ENCODE measurements around the gene TMEM50A.
A peak's percentile ranks its signal among the peaks of the same experiment; 100 is the strongest.
"Not testable (repeated sequence)": the region's sequence is repeated elsewhere in the genome, so short reads cannot be mapped to it uniquely, and the experiment has no call there.

The TMEM50A gene

GRCh38 chr1:25338188-25338981, at the start of gene TMEM50A:
TMEM50A (plus strand) TSS chr1:25338334; CDS start chr1:25340487, 2,153 bp downstream.
- peak; percentile 75 to 83 for DNase-seq

- not testable (repeated sequence) for DNase-seq
Measured at GRCh38 chr1:25288573-25289101, 49.5 kb upstream of the TMEM50A start.

GRCh38 chr1:25290043-25290442, 48.1 kb upstream of the TMEM50A start:
- not testable (repeated sequence) for DNase-seq

- not testable (repeated sequence) for DNase-seq
Measured at GRCh38 chr1:25293426-25293825, 44.7 kb upstream of the TMEM50A start.

DNA sequence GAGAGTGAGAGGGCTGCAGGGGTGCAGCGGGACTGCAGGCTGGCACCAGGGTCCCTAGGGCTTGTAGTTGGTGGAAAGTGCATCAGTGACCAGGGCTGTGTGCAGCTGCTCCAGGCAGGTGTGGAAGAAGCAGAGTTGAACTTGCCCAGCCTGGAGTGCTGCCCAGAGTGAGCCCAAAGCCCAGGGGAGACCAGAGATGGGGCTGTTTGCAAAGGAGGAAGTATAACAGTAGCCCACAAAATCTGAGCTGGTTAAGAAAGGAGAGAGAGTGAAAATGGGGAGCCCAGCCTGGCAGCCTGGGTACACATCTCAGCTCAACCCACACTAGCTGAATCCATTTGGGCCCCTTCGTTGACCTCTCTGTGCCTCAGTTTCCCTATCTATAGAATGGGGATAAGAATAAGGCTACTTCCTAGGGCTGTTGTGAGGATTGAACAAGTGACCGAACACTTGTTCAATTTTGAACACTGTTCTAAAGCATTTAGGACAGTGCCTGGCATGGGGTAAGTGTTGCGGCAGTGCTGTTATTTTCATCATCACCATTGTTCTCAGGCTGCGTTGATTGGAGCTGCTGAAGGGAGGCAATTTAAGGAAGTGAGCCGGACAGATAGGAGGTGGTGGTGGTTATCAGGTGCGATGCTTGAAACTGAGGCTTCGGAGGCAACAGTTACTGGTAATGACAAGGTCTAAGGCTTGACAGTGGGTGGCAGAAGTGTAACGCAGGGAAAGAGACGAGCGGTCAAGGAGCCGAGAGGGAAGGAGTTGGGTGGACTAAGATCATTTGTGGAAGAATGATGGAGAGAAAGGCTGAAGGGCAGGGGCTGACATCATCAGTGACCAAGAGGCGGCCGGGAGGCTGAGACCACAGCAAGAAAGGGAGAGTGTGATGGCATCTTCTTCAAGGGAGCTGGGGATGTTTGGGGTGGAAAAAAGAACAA, 43.0 kb upstream of the TMEM50A start:
- DNase-seq, result not testable (repeated sequence)

DNA sequence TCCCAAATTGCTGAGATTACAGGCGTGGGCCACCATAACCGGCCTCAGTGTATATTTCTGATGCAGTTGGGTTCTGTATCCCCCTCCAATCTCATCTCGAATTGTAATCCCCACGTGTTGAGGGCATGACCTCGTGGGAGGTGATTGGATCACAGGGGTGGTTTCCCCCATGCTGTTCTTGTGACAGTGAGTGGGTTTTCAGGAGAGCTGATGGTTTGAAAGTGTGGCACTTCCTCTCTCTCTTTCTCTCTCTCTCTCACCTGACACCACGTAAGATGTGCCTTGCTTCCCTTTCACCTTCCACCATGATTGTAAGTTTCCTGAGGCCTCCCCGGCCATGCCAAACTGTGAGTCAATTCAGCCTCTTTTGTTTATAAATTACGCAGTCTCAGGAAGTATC, 41.6 kb upstream of the TMEM50A start:
- DNase-seq, result not testable (repeated sequence)

DNA sequence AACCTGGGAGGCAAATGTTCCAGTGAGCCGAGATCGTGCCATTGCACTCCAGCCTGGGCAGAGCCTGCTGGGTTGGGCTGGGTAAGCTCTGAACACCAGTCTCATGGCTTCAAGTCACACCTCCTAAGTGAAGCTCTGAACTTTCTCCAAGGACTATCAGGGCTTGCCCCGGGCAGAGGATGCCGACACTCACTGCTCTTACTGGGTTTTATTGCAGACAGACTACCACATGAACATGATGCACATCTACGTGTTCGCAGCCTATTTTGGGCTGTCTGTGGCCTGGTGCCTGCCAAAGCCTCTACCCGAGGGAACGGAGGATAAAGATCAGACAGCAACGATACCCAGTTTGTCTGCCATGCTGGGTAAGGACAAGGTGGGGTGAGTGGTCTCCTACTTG, 37.4 kb upstream of the TMEM50A start:
- not testable (repeated sequence) for DNase-seq

- not testable (repeated sequence) for DNase-seq
Measured at GRCh38 chr1:25302330-25302729, 35.8 kb upstream of the TMEM50A start.

- not testable (repeated sequence) for DNase-seq
Measured at GRCh38 chr1:25304936-25305335, 33.2 kb upstream of the TMEM50A start.

DNA sequence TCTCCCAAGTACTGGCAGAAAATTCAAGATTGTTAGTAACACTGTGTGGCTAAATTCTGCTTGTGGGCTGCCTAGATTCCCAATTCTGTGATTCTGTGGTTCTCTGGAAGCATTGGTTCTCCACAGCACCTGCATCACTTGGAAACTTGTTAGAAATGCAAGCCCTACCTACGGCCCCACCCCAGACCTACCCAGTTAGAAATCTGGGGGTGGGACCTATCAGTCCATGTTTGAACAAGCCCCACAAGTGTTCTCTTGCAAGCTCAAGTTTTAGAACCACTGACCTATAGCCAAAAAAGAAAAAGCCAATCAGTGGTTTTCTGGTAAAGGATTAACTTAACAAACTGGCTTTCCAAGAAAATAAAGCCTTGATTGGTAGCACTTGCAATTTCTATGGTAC, 30.0 kb upstream of the TMEM50A start:
- not testable (repeated sequence) for DNase-seq

DNA sequence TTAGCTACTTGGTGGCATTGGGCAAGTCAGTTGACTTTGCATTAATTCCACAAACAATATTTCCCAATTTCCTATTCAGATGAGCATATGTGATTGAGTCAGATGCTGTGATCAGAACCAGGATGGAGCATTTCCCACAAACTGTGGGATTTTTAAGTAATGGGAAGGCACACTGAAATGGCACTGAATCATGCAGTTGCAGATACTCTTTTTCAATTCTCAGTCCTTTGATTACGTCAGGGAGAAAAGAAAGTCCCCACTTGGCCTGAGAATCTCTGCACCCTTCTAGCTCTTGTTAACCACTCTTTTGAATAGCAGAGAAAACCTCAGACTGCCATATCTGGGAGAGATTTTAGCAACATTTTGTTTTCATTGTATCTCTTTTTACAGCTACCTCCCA, 29.0 kb upstream of the TMEM50A start:
- DNase-seq, result not testable (repeated sequence)

DNA sequence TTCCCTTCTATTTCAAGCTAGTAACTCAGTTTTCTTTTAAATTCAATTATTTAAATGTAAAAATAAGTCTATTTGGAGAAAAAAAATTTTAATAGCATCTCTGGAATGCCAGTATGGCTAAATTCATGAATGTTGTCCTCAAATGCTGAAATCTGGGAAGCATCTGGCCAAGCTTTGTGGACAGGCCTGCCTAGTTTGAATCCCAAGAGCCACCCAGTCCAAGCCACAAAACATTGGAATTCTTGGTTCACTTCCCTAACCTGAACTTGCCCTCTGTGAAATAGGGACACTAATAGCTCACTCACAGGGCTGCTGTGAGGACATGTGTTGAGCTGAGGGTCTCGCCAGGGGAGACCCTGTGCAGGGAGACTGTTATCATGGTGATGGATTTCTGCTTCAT, 28.6 kb upstream of the TMEM50A start:
- DNase-seq, result not testable (repeated sequence)

GRCh38 chr1:25312806-25313470, 25.2 kb upstream of the TMEM50A start:
- DNase-seq, result not testable (repeated sequence)

DNA sequence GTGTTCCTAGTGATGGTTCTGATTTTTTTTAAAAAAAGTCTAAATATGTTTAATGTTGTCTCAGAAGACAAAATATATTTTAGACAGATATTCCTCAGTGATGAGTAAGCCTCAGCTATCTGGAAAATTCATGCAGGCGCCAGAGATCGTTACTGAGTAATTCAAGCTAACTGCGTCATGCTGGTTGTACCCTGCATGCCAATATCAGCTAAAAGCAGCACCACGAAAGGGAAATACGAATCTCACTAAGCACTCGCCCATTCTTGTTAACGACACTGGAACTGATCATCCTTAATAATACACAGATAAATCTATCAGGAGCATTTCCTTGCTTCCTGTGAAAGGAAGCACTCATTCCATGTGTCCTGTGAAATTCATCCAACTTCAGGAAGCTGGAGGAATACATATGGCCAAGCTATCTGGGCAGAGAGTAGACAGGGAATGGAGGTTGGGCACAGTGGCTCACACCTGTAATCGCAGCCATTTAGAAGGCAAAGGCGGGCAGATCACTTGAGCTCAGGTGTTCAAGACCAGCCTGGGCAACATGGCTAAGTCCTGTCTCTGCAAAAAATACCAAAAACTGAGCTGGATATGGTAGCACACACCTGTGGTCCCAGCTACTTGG, 17.7 kb upstream of the TMEM50A start:
- not testable (repeated sequence) for DNase-seq

DNA sequence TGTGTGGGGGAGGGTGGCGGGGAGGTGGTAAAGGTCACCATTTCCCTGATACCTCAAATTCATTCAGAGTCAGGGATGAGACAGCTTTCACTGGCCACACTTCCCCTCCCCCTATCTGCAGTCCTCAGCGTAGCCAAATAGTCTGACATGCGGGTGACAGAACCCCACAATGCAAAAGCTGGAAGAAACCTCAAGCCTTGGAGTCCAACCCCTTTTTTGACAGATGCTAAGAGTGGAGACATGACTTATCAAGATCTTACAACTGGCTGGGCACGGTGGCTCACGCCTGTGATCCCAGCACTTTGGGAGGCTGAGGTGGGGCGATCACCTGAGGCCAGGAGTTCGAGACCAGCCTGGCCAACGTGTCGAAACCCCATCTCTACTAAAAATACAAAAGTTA, 16.0 kb upstream of the TMEM50A start:
- DNase-seq, result not testable (repeated sequence)

DNA sequence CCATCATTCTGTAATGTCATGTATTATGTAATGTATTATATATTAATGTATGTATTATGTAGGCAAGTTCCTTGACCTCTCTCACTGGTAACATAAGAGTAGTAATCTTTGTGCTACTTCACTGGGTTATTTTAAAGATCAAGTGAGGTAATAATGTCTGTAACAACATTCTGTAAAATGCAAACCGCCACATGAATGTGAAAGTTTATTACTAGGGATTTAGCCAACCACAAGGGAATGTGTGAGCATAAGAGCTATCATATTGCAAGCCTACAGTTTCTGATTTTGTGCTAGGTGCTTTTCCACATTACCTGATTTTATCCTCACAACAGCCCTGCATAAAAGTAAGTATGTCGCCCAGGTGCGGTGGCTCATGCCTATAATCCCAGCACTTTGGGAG, 13.7 kb upstream of the TMEM50A start:
- not testable (repeated sequence) for DNase-seq

DNA sequence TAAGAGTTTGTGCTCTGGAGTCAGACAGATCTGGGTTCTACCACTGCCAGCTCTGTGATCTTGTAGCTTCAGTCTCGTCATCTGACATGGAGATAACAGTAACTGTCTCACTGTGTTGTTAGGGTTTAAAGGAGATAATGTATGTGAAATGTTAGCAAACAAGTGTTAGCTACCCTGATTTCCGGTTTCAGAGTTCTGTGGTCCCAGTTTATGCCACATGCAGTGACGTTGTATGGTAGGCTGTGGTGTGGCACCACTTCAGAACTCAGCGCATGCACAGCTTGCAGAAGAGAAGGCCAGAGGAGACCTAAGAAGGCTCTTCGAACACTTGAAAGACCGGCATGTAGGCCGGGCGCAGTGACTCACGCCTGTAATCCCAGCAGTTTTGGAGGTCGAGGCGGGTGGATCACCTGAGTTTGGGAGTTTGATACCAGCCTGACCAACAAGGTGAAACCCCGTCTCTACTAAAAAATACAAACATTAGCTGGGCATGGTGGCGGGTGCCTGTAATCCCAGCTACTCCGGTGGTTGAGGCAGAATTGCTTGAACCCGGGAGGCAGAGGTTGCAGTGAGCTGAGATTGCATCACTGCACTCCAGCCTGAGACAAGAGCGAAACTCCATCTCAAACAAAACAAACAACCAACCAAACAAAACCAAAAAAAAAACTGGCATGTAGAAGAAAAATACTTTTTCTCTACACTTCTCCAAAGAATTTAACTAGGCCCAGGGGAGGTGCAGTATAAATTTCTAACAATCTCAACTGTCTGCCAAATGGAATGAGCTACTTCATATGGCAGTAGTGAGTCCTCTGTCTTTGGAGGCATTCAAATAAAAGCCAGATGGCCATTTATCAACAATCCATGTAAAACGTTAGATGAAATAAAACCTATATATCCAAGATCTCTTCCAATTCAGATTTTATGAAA, 10.0 kb upstream of the TMEM50A start:
- not testable (repeated sequence) for DNase-seq

DNA sequence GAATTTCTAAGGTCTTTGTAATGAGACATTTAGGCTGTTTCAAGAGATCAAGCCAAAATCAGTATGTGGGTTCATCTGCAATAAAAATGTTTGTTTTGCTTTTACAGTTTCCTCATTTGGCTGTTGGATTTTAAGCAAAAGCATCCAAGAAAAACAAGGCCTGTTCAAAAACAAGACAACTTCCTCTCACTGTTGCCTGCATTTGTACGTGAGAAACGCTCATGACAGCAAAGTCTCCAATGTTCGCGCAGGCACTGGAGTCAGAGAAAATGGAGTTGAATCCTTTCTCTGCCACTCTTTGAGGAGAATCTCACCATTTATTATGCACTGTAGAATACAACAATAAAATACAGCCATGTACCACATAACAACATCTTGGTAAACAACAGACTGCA, 9.3 kb upstream of the TMEM50A start:
- not testable (repeated sequence) for DNase-seq

DNA sequence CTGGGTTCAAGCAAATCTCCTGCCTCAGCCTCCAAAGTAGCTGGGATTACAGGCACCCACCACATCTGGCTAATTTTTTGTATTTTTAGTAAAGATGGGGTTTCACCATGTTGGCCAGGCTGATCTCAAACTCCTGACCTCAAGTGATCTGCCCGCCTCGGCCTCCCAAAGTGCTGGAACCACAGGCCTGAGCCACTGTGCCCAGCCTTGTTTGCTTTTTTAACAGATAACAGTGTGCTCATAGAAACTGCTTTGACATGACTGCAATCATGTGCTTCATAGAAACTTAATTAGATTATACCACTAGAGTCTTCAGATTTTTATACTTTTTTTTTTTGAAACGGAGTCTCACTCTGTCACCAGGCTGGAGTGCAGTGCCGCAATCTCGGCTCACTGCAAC, 8.8 kb upstream of the TMEM50A start:
- DNase-seq, result not testable (repeated sequence)

GRCh38 chr1:25329950-25330349, 8.2 kb upstream of the TMEM50A start:
- not testable (repeated sequence) for DNase-seq

GRCh38 chr1:25336922-25337354, 1.2 kb upstream of the TMEM50A start:
- not testable (repeated sequence) for DNase-seq
